ENCODE results near the gene FBXO24. TPM values are rescaled to one million over a fixed set of nuclear protein-coding genes. Genes with fewer than 3 reads are reported as not detected.

FBXO24 gene
- total and polyA plus RNA-seq, 9 of the 15 experiments (the other 6 are each of a cell fraction or from before 2014, with no cell fraction given): 0.17 to 0.95 (median 0.50) TPM

- TF ChIP-seq REST (IDR thresholded peaks at IDR 0.05; ENCODE audit: borderline replicate concordance): no peak
- 0 out of 2 replicates have a peak, but pooled peaks have one; percentile 69 for TF ChIP-seq REST (CRISPR knock-in tag; IDR thresholded peaks at IDR 0.05; ENCODE audit: low read depth)
- no peak for TF ChIP-seq RBM22 (IDR thresholded peaks at IDR 0.05; ENCODE audit: low read depth, low read length, poor library complexity, severe bottlenecking)
- no peak for TF ChIP-seq RBM15 (IDR thresholded peaks at IDR 0.05; ENCODE audit: insufficient read depth, low read length)
- no peak for TF ChIP-seq FOXM1 (IDR thresholded peaks at IDR 0.05; ENCODE audit: low read depth)
- 0 out of 2 replicates have a peak, but pooled peaks have one; percentile 37 for TF ChIP-seq FOXM1 (CRISPR knock-in tag; IDR thresholded peaks at IDR 0.05; ENCODE audit: low read depth)
- TF ChIP-seq ELF4 (CRISPR knock-in tag; IDR thresholded peaks at IDR 0.05): no peak
- TF ChIP-seq RB1 (IDR thresholded peaks at IDR 0.05; ENCODE audit: low read depth): no peak
- peak; percentile 61; the same call in 1 of the 2 replicates for TF ChIP-seq ZNF12 (CRISPR knock-in tag; IDR thresholded peaks at IDR 0.05)
- TF ChIP-seq BCOR (IDR thresholded peaks at IDR 0.05): no peak
- no peak for TF ChIP-seq ERF (CRISPR knock-in tag; IDR thresholded peaks at IDR 0.05)
- no peak for TF ChIP-seq CGGBP1 (CRISPR knock-in tag; IDR thresholded peaks at IDR 0.05)
- TF ChIP-seq ELF2 (CRISPR knock-in tag; IDR thresholded peaks at IDR 0.05): no peak
- TF ChIP-seq FOXO4 (CRISPR knock-in tag; IDR thresholded peaks at IDR 0.05): 0 out of 2 replicates have a peak, but pooled peaks have one; percentile 22
- TF ChIP-seq STAT5A (IDR thresholded peaks at IDR 0.05; ENCODE audit: borderline replicate concordance, low read length): no peak
- no peak for TF ChIP-seq SRSF7 (optimal IDR thresholded peaks at IDR 0.05; ENCODE audit: low read depth, low read length)
- no peak for TF ChIP-seq CSDE1 (IDR thresholded peaks at IDR 0.05)
- TF ChIP-seq TBP (optimal IDR thresholded peaks at IDR 0.05; ENCODE audit: low read depth, low read length): peak; percentile 26
- TF ChIP-seq SMARCC2 (IDR thresholded peaks at IDR 0.05; ENCODE audit: low read depth): peak; percentile 13; the same call in 1 of the 2 replicates
Measured at GRCh38 chr7:100640517-100641440, 54.7 kb downstream of the FBXO24 start (continued).
